GM19023 (cell line): Measurements from ENCODE around the gene CARD8.
A peak's percentile ranks its signal among the peaks of the same experiment; 100 is the strongest.
"Not testable (repeated sequence)": the region's sequence is repeated elsewhere in the genome, so short reads cannot be mapped to it uniquely, and the experiment has no call there.

ENCODE experiments used
- ATAC-seq: cut with Tn5 transposase; IDR thresholded peaks from one replicate; pipeline ENCODE4 v1.9.1; 2021; ENCODE audit warnings: mild to moderate bottlenecking, moderate library complexity; ENCODE audit not compliant: unreplicated experiment

The CARD8 gene, protein sequence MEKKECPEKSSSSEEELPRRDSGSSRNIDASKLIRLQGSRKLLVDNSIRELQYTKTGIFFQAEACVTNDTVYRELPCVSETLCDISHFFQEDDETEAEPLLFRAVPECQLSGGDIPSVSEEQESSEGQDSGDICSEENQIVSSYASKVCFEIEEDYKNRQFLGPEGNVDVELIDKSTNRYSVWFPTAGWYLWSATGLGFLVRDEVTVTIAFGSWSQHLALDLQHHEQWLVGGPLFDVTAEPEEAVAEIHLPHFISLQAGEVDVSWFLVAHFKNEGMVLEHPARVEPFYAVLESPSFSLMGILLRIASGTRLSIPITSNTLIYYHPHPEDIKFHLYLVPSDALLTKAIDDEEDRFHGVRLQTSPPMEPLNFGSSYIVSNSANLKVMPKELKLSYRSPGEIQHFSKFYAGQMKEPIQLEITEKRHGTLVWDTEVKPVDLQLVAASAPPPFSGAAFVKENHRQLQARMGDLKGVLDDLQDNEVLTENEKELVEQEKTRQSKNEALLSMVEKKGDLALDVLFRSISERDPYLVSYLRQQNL

DNA sequence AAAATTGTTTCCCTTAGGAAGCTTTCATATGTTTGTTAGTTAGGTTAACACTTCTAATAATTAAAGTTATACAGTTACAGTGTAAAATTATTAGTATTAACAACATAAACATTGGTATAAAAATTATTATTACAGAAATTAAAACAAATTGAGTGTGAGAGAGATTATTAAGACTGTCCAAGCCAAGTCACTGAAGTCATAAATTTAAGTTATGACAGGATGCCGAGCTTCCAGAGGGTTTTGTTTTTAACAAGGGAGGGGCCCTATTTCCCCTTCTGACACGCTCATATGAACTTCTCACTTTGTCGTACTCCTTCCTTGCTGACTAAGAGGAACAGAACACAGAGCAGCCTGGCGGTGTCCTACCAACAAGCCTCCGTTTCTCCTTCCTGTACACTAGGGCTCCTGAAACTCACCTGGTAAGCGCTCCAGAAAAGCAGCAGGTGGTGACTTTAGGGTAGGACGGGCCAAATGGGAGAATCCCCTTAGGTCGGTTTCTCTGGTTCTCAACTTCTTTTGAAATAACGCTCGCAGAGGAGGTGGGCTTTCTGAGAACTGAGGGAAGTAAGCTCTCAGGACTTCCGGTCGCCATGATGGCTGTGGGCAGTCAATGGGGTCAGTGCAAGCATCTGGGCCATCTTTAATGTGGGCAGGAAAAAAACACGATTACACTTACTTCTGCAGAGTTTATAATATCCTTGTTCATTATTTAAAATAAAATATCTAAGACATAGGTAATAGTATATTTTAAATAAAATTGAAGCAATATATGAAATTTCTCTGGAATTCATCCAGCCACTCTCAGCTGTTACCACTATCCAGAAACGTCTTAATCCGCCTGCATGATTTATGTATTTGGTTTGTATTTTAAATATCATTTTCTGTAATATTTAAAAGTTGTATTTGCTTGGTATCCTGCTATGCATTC, at the start of gene CARD8:
TSS of gene CARD8 (minus strand) at position 537 of the 928 bp plus-strand sequence. CDS start 14,892 bp downstream, outside the sequence.
- peak; percentile 68 for ATAC-seq

GRCh38 chr19:48303866-48304265, 48.2 kb upstream of the CARD8 start:
- ATAC-seq: no peak

- no peak for ATAC-seq
Measured at GRCh38 chr19:48303367-48303766, 47.7 kb upstream of the CARD8 start.

GRCh38 chr19:48302600-48302959, 46.9 kb upstream of the CARD8 start:
- no peak for ATAC-seq

GRCh38 chr19:48301886-48302599, 46.3 kb upstream of the CARD8 start:
- ATAC-seq: no peak

GRCh38 chr19:48297975-48298374, 42.3 kb upstream of the CARD8 start:
- ATAC-seq: no peak

GRCh38 chr19:48296963-48297734, 41.4 kb upstream of the CARD8 start:
- ATAC-seq: no peak

- ATAC-seq: no peak
Measured at GRCh38 chr19:48295458-48295857, 39.7 kb upstream of the CARD8 start.

DNA sequence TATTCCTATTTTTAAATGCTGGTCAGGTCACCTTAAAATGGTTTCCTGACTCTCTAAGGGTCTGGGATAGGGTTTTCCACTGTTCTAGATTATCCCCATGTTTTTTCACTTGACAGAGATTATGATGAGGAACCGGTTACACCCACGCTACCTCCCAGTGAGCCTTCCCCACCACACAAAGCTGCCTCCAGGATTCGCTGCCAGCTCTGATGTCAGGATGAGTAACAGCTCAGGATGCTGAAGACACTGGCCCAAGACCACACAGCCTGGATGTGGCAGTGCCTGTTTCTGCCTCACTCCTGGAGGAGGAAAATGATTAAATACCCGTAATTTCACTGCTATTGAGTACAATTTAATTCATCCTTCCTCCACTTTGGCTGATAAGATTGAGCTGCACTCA, 37.1 kb upstream of the CARD8 start:
- no peak for ATAC-seq

- not testable (repeated sequence) for ATAC-seq
Measured at GRCh38 chr19:48291489-48291815, 35.7 kb upstream of the CARD8 start.

GRCh38 chr19:48290771-48291488, 35.2 kb upstream of the CARD8 start:
- ATAC-seq: no peak

DNA sequence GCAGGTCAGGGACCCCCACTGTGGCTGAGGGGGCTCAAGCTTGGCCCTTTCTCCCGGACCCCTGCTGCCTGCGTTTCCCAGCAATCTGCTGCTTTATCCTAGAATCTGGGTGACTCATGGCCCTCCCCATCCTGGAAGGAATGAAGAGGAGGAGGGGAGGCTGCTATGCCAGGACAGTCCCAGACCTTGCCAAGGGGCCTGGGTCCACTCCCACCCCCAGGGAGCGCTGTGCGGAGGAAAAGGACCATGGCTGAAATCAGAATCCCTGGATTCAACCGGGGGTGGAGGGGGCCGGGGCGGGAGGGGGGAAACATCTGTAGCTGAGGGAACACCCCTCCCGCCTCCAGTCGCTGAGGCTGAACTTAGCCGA, 34.7 kb upstream of the CARD8 start:
- ATAC-seq: no peak

- ATAC-seq: no peak
Measured at GRCh38 chr19:48287748-48288147, 32.0 kb upstream of the CARD8 start.

DNA sequence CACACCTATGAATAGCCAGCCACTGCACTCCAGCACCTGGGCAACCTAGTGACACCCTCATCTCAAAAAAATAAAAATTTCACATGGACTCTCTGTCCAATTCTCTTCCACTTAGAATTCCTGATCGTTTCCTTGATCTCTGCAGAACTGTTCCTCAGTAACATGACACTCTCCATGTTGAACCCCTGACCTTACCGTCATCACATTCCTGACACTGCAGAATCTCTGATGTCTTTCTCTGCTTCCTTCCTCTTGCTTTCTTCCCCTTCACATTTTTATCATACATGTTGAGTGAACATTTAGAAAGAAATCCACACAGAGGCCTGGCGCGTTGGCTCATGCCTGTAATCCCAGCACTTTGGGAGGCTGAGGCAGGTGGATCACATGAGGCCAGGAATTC, 29.2 kb upstream of the CARD8 start:
- ATAC-seq: no peak

- no peak for ATAC-seq
Measured at GRCh38 chr19:48283908-48284307, 28.2 kb upstream of the CARD8 start.

- ATAC-seq: no peak
Measured at GRCh38 chr19:48279747-48280146, 24.0 kb upstream of the CARD8 start.

GRCh38 chr19:48274938-48275337, 19.2 kb upstream of the CARD8 start:
- no peak for ATAC-seq

- ATAC-seq: no peak
Measured at GRCh38 chr19:48274173-48274572, 18.5 kb upstream of the CARD8 start.

DNA sequence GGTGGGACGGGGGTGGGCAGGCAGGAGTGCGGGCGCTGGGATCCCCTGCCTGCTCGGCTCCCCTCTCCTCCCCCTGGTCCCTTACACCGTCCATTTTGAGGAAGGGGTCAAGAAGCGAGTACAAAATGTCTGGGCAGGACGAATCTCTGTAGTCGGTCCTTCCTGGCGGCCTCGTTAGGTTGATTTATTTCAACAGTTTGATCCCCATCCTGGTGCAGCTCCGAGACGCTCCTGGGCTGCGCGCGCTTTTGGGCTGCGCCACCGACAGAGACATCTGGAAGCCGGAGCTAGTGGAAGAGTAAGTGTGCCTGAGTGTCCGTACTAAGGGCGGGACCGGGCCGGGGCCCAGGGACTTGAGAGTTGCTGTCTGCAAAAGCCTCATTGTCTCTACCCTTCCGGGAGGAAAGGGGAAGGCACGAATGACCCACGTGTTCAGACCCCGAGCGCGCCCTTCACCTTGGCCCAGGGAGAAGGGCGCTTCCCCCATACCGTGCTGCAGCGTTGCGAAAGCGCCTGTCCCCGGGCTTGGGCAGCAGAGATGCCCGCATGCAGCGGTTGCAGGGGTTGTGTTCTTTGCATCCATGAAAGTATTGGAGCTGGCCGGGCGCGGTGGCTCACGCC, 15.9 kb upstream of the CARD8 start:
- no peak for ATAC-seq
